H1 (cell line): ENCODE results near the gene SMIM35. TPM values are rescaled to one million over a fixed set of nuclear protein-coding genes. Genes with fewer than 3 reads are reported as not detected.
A peak's percentile ranks its signal among the peaks of the same experiment; 100 is the strongest.

ENCODE experiments used
- CTCF ChIA-PET: fragments of 300-600 bp; sonication (Branson Sonifier 250); formaldehyde crosslinking; loops from one replicate; lab custom pipeline; 2021; ENCODE audit not compliant: partially characterized antibody; lab: Charles Lee
- POLR2A ChIA-PET: fragments of 300-600 bp; sonication (Branson Sonifier 250); formaldehyde crosslinking; loops from one replicate; lab custom pipeline; 2021; ENCODE audit warnings: inconsistent platforms; ENCODE audit not compliant: partially characterized antibody; lab: Charles Lee
- DNase-seq, 2 experiments: peaks; one replicate each; pipeline versions ENCODE4 v3.0.0 to v3.0.0-alpha.2; 2010 to 2022; ENCODE audit warnings: low spot score in 2 of 2, low read depth in 1 of 2, mixed read lengths in 1 of 2
- FAIRE-seq: peaks from 2 replicates; lab custom pipeline; 2011; peaks lifted over from hg19 to GRCh38; lab: Jason Lieb, UNC
- H2AFZ ChIP-seq: 2 replicates; pipeline ENCODE4 v1.8.1; 2012; ENCODE audit warnings: low read length, inconsistent platforms
- H2AK5ac ChIP-seq: 2 replicates; pipeline ENCODE4 v1.6.1; 2013; ENCODE audit warnings: low read depth, low read length
- H2BK120ac ChIP-seq: replicated peaks from 2 replicates; pipeline ENCODE3; 2013; ENCODE audit warnings: low read depth, low read length, inconsistent platforms
- H2BK12ac ChIP-seq: 2 replicates; pipeline ENCODE4 v1.6.1; 2013; ENCODE audit warnings: low read depth, low read length
- H2BK15ac ChIP-seq: 2 replicates; pipeline ENCODE4 v1.6.1; 2013; ENCODE audit warnings: low read length
- H2BK20ac ChIP-seq: 2 replicates; pipeline ENCODE4 v1.6.1; 2013; ENCODE audit warnings: low read length
- H2BK5ac ChIP-seq: 2 replicates; pipeline ENCODE4 v1.6.1; 2013; ENCODE audit warnings: low read depth, low read length
- H3K14ac ChIP-seq: 2 replicates; pipeline ENCODE4 v1.6.1; 2013; ENCODE audit warnings: inconsistent platforms; ENCODE audit not compliant: insufficient read length
- H3K18ac ChIP-seq: 2 replicates; pipeline ENCODE4 v1.6.1; 2013; ENCODE audit warnings: low read length; ENCODE audit errors: extremely low read depth
- H3K23ac ChIP-seq: 2 replicates; pipeline ENCODE4 v1.6.1; 2013; ENCODE audit warnings: inconsistent platforms; ENCODE audit not compliant: insufficient read length
- H3K23me2 ChIP-seq: 2 replicates; pipeline ENCODE4 v1.6.1; 2013; ENCODE audit warnings: low read depth, low read length
- H3K27ac ChIP-seq: 2 replicates; pipeline ENCODE4 v1.6.1; 2011; ENCODE audit warnings: low read depth, low read length, inconsistent platforms
- H3K27me3 ChIP-seq, 4 experiments: replicated peaks in 1 of 4; 1 replicate in 1 of 4; 2 replicates in 3 of 4; pipeline versions ENCODE4 v1.6.1 to v1.8.1; 2011 to 2013; ENCODE audit warnings: low read length in 3 of 4, mild to moderate bottlenecking in 3 of 4, inconsistent platforms in 2 of 4, mixed read lengths in 2 of 4, moderate library complexity in 1 of 4; ENCODE audit not compliant: control insufficient read depth in 3 of 4, insufficient read depth in 3 of 4; ENCODE audit errors: extremely low read depth in 1 of 4
- H3K36me3 ChIP-seq, 4 experiments: 2 replicates each; pipeline versions ENCODE4 v1.6.1 to v1.8.1; 2011 to 2013; ENCODE audit warnings: mild to moderate bottlenecking in 4 of 4, low read length in 3 of 4, moderate library complexity in 2 of 4, control low read depth in 1 of 4, inconsistent platforms in 1 of 4; ENCODE audit not compliant: insufficient read depth in 4 of 4, control insufficient read depth in 2 of 4
- H3K4ac ChIP-seq: replicated peaks from 2 replicates; pipeline ENCODE3; 2013; ENCODE audit warnings: low read length, low read depth, mixed read lengths, inconsistent platforms; ENCODE audit not compliant: insufficient read length
- H3K4me1 ChIP-seq, 4 experiments: replicated peaks in 1 of 4; 1 replicate in 1 of 4; 2 replicates in 3 of 4; pipeline versions ENCODE4 v1.6.1 to v1.8.1; 2011 to 2013; ENCODE audit warnings: low read length in 3 of 4, inconsistent platforms in 2 of 4, mixed read lengths in 1 of 4; ENCODE audit not compliant: insufficient read depth in 4 of 4, control insufficient read depth in 3 of 4
- H3K4me2 ChIP-seq, 2 experiments: 2 replicates each; pipeline versions ENCODE4 v1.6.1 to v1.8.1; 2011 to 2013; ENCODE audit warnings: low read depth in 2 of 2, low read length in 2 of 2, control low read depth in 1 of 2, inconsistent platforms in 1 of 2, mild to moderate bottlenecking in 1 of 2; ENCODE audit not compliant: insufficient read depth in 1 of 2
- H3K4me3 ChIP-seq, 4 experiments: fragments of 200-600, 300-600 bp in 1 of 4; sonication (generic), shearing (Covaris generic), sonication (Bioruptor Twin) in 1 of 4; 2 replicates each; pipeline versions ENCODE4 v1.5.1 to v1.8.1; 2011 to 2016; ENCODE audit warnings: low read length in 4 of 4, low read depth in 3 of 4, control low read depth in 2 of 4, inconsistent platforms in 2 of 4, mild to moderate bottlenecking in 2 of 4, mixed read lengths in 1 of 4, moderate library complexity in 1 of 4; ENCODE audit not compliant: insufficient read depth in 2 of 4; ENCODE audit errors: extremely low read depth in 1 of 4
- H3K56ac ChIP-seq: replicated peaks from 2 replicates; pipeline ENCODE3; 2013; ENCODE audit warnings: low read depth, mild to moderate bottlenecking, mixed read lengths, low read length, inconsistent platforms; ENCODE audit not compliant: insufficient read length
- H3K79me1 ChIP-seq: 2 replicates; pipeline ENCODE4 v1.6.1; 2013; ENCODE audit warnings: low read depth, low read length, control low read depth
- H3K79me2 ChIP-seq, 2 experiments: 2 replicates each; pipeline versions ENCODE4 v1.6.1 to v1.8.1; 2012 to 2013; ENCODE audit warnings: low read length in 2 of 2, mild to moderate bottlenecking in 2 of 2, inconsistent platforms in 1 of 2; ENCODE audit not compliant: insufficient read depth in 2 of 2, control insufficient read depth in 1 of 2
- H3K9ac ChIP-seq, 4 experiments: replicated peaks in 1 of 4; 1 replicate in 1 of 4; 2 replicates in 3 of 4; pipeline versions ENCODE4 v1.6.1 to v1.8.1; 2011 to 2013; ENCODE audit warnings: low read depth in 3 of 4, low read length in 3 of 4, control low read depth in 2 of 4, mild to moderate bottlenecking in 2 of 4, moderate library complexity in 2 of 4, inconsistent platforms in 1 of 4; ENCODE audit errors: extremely low read depth in 1 of 4
- H3K9me3 ChIP-seq, 2 experiments: 2 replicates each; pipeline versions ENCODE4 v1.6.1 to v1.8.1; 2012 to 2013; ENCODE audit warnings: mild to moderate bottlenecking in 2 of 2, moderate library complexity in 2 of 2, control low read depth in 1 of 2, inconsistent platforms in 1 of 2, low read depth in 1 of 2, low read length in 1 of 2, mixed read lengths in 1 of 2; ENCODE audit not compliant: insufficient read depth in 2 of 2
- H4K20me1 ChIP-seq, 2 experiments: replicated peaks in 1 of 2; 2 replicates each; pipeline versions ENCODE3 to v1.8.1; 2011 to 2013; ENCODE audit warnings: inconsistent platforms in 2 of 2, low read length in 2 of 2, mild to moderate bottlenecking in 1 of 2; ENCODE audit not compliant: insufficient read depth in 2 of 2, control insufficient read depth in 1 of 2
- H4K5ac ChIP-seq: 2 replicates; pipeline ENCODE4 v1.6.1; 2013; ENCODE audit warnings: low read length, low read depth, mixed read lengths, inconsistent platforms; ENCODE audit not compliant: insufficient read length
- H4K8ac ChIP-seq: 2 replicates; pipeline ENCODE4 v1.8.0; 2013; ENCODE audit warnings: mild to moderate bottlenecking, moderate library complexity, low read length, inconsistent platforms; ENCODE audit not compliant: insufficient read depth; ENCODE audit errors: extremely low read depth
- H4K91ac ChIP-seq: replicated peaks from 2 replicates; pipeline ENCODE3; 2013; ENCODE audit warnings: low read length, mixed read lengths, inconsistent platforms; ENCODE audit not compliant: insufficient read length
- ASH2L ChIP-seq: fragments of 200-600, 300-600 bp; sonication (generic); IDR thresholded peaks from one replicate; pipeline ENCODE4 v1.7.1; 2017; ENCODE audit warnings: low read length
- CBX5 ChIP-seq: fragments of 300-800, 300-1000 bp; sonication (generic); IDR thresholded peaks from 2 replicates; pipeline ENCODE4 v1.7.1; 2016; ENCODE audit warnings: antibody characterized with exemption, low read length, low read depth
- CEBPB ChIP-seq: IDR thresholded peaks from 2 replicates; pipeline ENCODE4 v1.6.1; 2012; ENCODE audit warnings: low read depth, low read length
- CHD2 ChIP-seq: IDR thresholded peaks from 2 replicates; pipeline ENCODE4 v1.6.1; 2012; ENCODE audit warnings: low read length, improper control_type of control experiment
- CREB1 ChIP-seq: IDR thresholded peaks from 2 replicates; pipeline ENCODE4 v1.6.1; 2012; ENCODE audit warnings: inconsistent platforms
- E2F6 ChIP-seq: IDR thresholded peaks from 2 replicates; pipeline ENCODE4 v1.6.1; 2012; ENCODE audit warnings: inconsistent platforms
- MAFK ChIP-seq: IDR thresholded peaks from 2 replicates; pipeline ENCODE4 v1.6.1; 2012; ENCODE audit warnings: low read depth, mild to moderate bottlenecking, improper control_type of control experiment, low read length
- MAX ChIP-seq: IDR thresholded peaks from 2 replicates; pipeline ENCODE4 v1.6.1; 2012; ENCODE audit warnings: inconsistent platforms
- NANOG ChIP-seq: IDR thresholded peaks from 2 replicates; pipeline ENCODE4 v1.6.1; 2011; ENCODE audit warnings: low read length, low read depth, mild to moderate bottlenecking, inconsistent platforms; ENCODE audit not compliant: insufficient read depth, poor library complexity, severe bottlenecking
- RAD21 ChIP-seq, 2 experiments: IDR thresholded peaks in 1 of 2; conservative IDR thresholded peaks in 1 of 2; 2 replicates each; pipeline ENCODE4 v1.6.1; 2011; ENCODE audit warnings: low read depth in 2 of 2, low read length in 2 of 2, improper control_type of control experiment in 1 of 2, inconsistent platforms in 1 of 2, mild to moderate bottlenecking in 1 of 2, moderate library complexity in 1 of 2
- SIRT6 ChIP-seq: IDR thresholded peaks from one replicate; pipeline ENCODE4 v1.7.1; 2012; ENCODE audit warnings: low read length, inconsistent platforms
- WGBS, 2 experiments: shearing (Covaris generic) in 1 of 2; methylation state at CpG; one replicate each; pipeline versions ENCODE4 v1.1.6 to v1.1.7; 2013 to 2015; ENCODE audit warnings: low lambda C conversion rate in 2 of 2, mixed read lengths in 2 of 2, inconsistent platforms in 1 of 2, low coverage in 1 of 2, missing lambda C conversion rate in 1 of 2; ENCODE audit not compliant: insufficient replicate concordance in 2 of 2, insufficient coverage in 1 of 2, insufficient read length in 1 of 2; ENCODE audit errors: extremely low coverage in 1 of 2, missing lambda C conversion rate in 1 of 2; 5-methylcytosine and 5-hydroxymethylcytosine counted together
- polyA plus RNA-seq, 7 experiments: library from polyadenylated mRNA; depleted of rRNA in 3 of 7; stranded (reverse) in 5 of 7; unstranded in 2 of 7; fragments of >200 nt in 5 of 7; fragments of 200-250 nt in 2 of 7; gene quantifications; 1 replicate in 5 of 7; 2 replicates in 1 of 7; 4 replicates in 1 of 7; pipeline versions ENCODE4 v1.2.1 to v1.2.3, GENCODE V29; 2011 to 2013; ENCODE audit warnings: missing spikeins in 2 of 7, mixed read lengths in 2 of 7
- total RNA-seq: library from RNA; stranded (reverse); fragmentation: NEBNext Ultra II Directional; extraction: Animal tissue kit (Norgen Biotek cat#: 25700); gene quantifications from 2 replicates; pipeline ENCODE4 v1.2.1, GENCODE V29; 2021

The SMIM35 gene
- total and polyA plus RNA-seq, 2 of the 8 experiments (the other 6 are each of a cell fraction or from before 2014, with no cell fraction given), result not detected

- Histone ChIP-seq H3K27ac (no peak overlapping the region), H4K8ac (no peak overlapping the region), H3K4ac (no peak overlapping the region), H2BK5ac (no peak overlapping the region), H3K36me3 (no peaks in the 10 kb centered on the region), H2AK5ac (no peak overlapping the region), H3K14ac (no peak overlapping the region), H4K20me1 (no peaks in the 10 kb centered on the region), H2AFZ (no peak overlapping the region), H3K23me2 (0 out of 2 replicates have a peak, but pooled peaks cover 2% of the 10 kb centered on the region), H2BK120ac (no peak overlapping the region), H3K9me3 (no peaks in the 10 kb centered on the region), H4K5ac (no peak overlapping the region), H3K4me2 (no peak overlapping the region), H2BK12ac (no peak overlapping the region), H3K18ac (no peak overlapping the region), H3K79me2 (no peaks in the 10 kb centered on the region), H3K4me3 (no peak overlapping the region), H3K9ac (no peak overlapping the region), H2BK15ac (no peak overlapping the region), H4K91ac (no peak overlapping the region), H3K23ac (no peak overlapping the region), H3K79me1 (no peaks in the 10 kb centered on the region), H3K27me3 (no peaks in the 10 kb centered on the region), H3K4me1 (no peaks in the 10 kb centered on the region; a peak in 1 of 7 replicates), H2BK20ac (no peak overlapping the region), H3K56ac (no peak overlapping the region)
- FAIRE-seq (no peak), DNase-seq (no peak)
- WGBS, 2 experiments, result 85% methylated on average over 15 of the region's 16 CpGs; no CpG with 5 or more reads in 1 of the 2 experiments
- ChIA-PET POLR2A (interaction anchor here (0.7 to 1.6 kb wide), 4 partner anchors 22 to 209 kb away, joined by 3 to 4 read pairs (median 3); partner anchors contain the start of gene IL10RA), CTCF (interaction anchor here (0.6 to 9.0 kb wide), 22 partner anchors 15 to 685 kb away, joined by 3 to 134 read pairs (median 4); partner anchors contain the start of genes FXYD2 and TMPRSS13)
- no peak for TF ChIP-seq SIRT6
- TF ChIP-seq CHD2, result no peak
- no peak for TF ChIP-seq ASH2L
- TF ChIP-seq CEBPB, result no peak
- no peak for TF ChIP-seq RAD21 (IDR thresholded peaks at IDR 0.05 in 1 of 2, conservative IDR thresholded peaks at IDR 0.05 in 1 of 2; ENCODE audit: low read depth in 2 of 2, low read length in 2 of 2)
- TF ChIP-seq MAFK, result no peak
- 0 out of 2 replicates have a peak, but pooled peaks have one; percentile 30 for TF ChIP-seq MAX
- TF ChIP-seq CBX5, result no peak
- no peak for TF ChIP-seq NANOG
- no peak for TF ChIP-seq CREB1
- TF ChIP-seq E2F6, result peak; percentile 81
These were observed 34.9 kb downstream of the SMIM35 start for GRCh38 chr11:118051611-118052461.
